Tibial artery (tissue), 4 donors: ENCODE measurements around the gene FHIP2A.
"Not testable (repeated sequence)": the region's sequence is repeated elsewhere in the genome, so short reads cannot be mapped to it uniquely, and the experiment has no call there.

Experiments used
- DNase-seq, 2 donors: peaks; one replicate each; pipeline ENCODE4 v3.0.0-alpha.2; 2019
- H3K27ac ChIP-seq, 2 donors: fragments of 200-600 bp; sonication (generic) in 1 of 2; 1 replicate in 1 of 2; 2 replicates in 1 of 2; pipeline ENCODE4 v1.5.1; 2018 to 2019; ENCODE audit warnings: mild to moderate bottlenecking in 1 of 2
- H3K27me3 ChIP-seq, 2 donors: fragments of 200-600 bp; sonication (generic) in 1 of 2; one replicate each; pipeline versions ENCODE4 v1.5.1 to v1.6.0; 2016 to 2019
- H3K36me3 ChIP-seq, 3 donors: fragments of 200-600 bp; sonication (generic) in 2 of 3; one replicate each; pipeline ENCODE4 v1.5.1; 2016 to 2019; ENCODE audit warnings: mild to moderate bottlenecking in 2 of 3
- H3K4me1 ChIP-seq, 4 donors: fragments of 200-600 bp; sonication (generic) in 2 of 4; 1 replicate in 3 of 4; 2 replicates in 1 of 4; pipeline ENCODE4 v1.5.1; 2016 to 2019
- H3K4me3 ChIP-seq, 2 donors: fragments of 200-600 bp; sonication (generic) in 1 of 2; 1 replicate in 1 of 2; 2 replicates in 1 of 2; pipeline ENCODE4 v1.5.1; 2018 to 2019; ENCODE audit warnings: mild to moderate bottlenecking in 2 of 2
- H3K9me3 ChIP-seq, 3 donors: fragments of 200-600 bp; sonication (generic) in 1 of 3; one replicate each; pipeline ENCODE4 v1.5.1; 2016 to 2019
- CTCF ChIP-seq, 2 experiments: fragments of 200-600 bp in 1 of 2; fragments of 450-650 bp in 1 of 2; IDR thresholded peaks; one replicate each; pipeline ENCODE4 v1.5.1; 2017 to 2019; ENCODE audit warnings: antibody characterized with exemption in 2 of 2, mild to moderate bottlenecking in 1 of 2, moderate library complexity in 1 of 2
- intact Hi-C: fragments of 100-400 bp; cut with DNase I; formaldehyde crosslinking; loops from one replicate; pipeline ENCODE4 v1.15.0; 2023; ENCODE audit warnings: low total_unique reads

The FHIP2A gene

GRCh38 chr10:114821293-114821914 is at the start of gene FHIP2A:
FHIP2A (plus strand) TSS chr10:114821780; CDS start chr10:114822079, 299 bp downstream.
- no peaks in the 10 kb centered on the region for H3K9me3 ChIP-seq
- H3K27ac ChIP-seq, result peak within 1 kb of the TSS; percentile 97 to 98
- H3K4me1 ChIP-seq, result peaks cover 0 to 34% (median 19%) of the 10 kb centered on the region in 4 donors
- H3K27me3 ChIP-seq, result no peaks in the 10 kb centered on the region
- peak; percentile 45 to 92 for TF ChIP-seq CTCF (IDR thresholded peaks at IDR 0.05)
- no peaks in the 10 kb centered on the region for H3K36me3 ChIP-seq
- peak; percentile 69 to 83 for DNase-seq
- H3K4me3 ChIP-seq, result peak within 1 kb of the TSS; percentile 83 to 93
- intact Hi-C loops, result loop anchor here (10.0 kb wide), 1 partner anchor 113 kb away; the partner anchor contains the start of gene TRUB1

- no peak for TF ChIP-seq CTCF (IDR thresholded peaks at IDR 0.05)
- Histone ChIP-seq H3K9me3 (no peaks in the 10 kb centered on the region), H3K4me1 (peaks cover 0 to 9% (median 5%) of the 10 kb centered on the region in 4 donors), H3K27ac (no peak overlapping the region), H3K4me3 (no peak overlapping the region), H3K27me3 (no peaks in the 10 kb centered on the region), H3K36me3 (no peaks in the 10 kb centered on the region)
- DNase-seq, result no peak
- intact Hi-C loops, result no loop called here
Observed at GRCh38 chr10:114772496-114773196, 48.9 kb upstream of the FHIP2A start.

- no peaks in the 10 kb centered on the region for H3K9me3 ChIP-seq
- intact Hi-C loops, result no loop called here
- DNase-seq, result no peak
Observed at GRCh38 chr10:114773197-114773532, 48.4 kb upstream of the FHIP2A start.

GRCh38 chr10:114775082-114775481 is 46.5 kb upstream of the FHIP2A start:
- H3K4me1 ChIP-seq, H3K9me3 ChIP-seq, H3K27me3 ChIP-seq, intact Hi-C loops, H3K27ac ChIP-seq, H3K36me3 ChIP-seq, DNase-seq, H3K4me3 ChIP-seq: not testable (repeated sequence)

More at GRCh38 chr10:114773197-114773532, 48.4 kb upstream of the FHIP2A start:
- Histone ChIP-seq H3K27ac (no peak overlapping the region), H3K4me1 (peaks cover 0 to 6% (median 2%) of the 10 kb centered on the region in 4 donors), H3K27me3 (no peaks in the 10 kb centered on the region), H3K36me3 (no peaks in the 10 kb centered on the region), H3K4me3 (no peak overlapping the region)
- no peak for TF ChIP-seq CTCF (IDR thresholded peaks at IDR 0.05)

- Histone ChIP-seq H3K9me3 (no peaks in the 10 kb centered on the region), H3K27ac (no peak overlapping the region), H3K27me3 (no peaks in the 10 kb centered on the region), H3K4me3 (no peak overlapping the region), H3K4me1 (peaks cover 0 to 6% (median 3%) of the 10 kb centered on the region in 4 donors), H3K36me3 (no peaks in the 10 kb centered on the region)
- intact Hi-C loops, result no loop called here
- no peak for DNase-seq
- TF ChIP-seq CTCF (IDR thresholded peaks at IDR 0.05), result no peak
Observed at GRCh38 chr10:114777415-114777814, 44.2 kb upstream of the FHIP2A start.
